ENCODE results near the gene OR1E2.
A peak's percentile ranks its signal among the peaks of the same experiment; 100 is the strongest.
"Not testable (repeated sequence)": the region's sequence is repeated elsewhere in the genome, so short reads cannot be mapped to it uniquely, and the experiment has no call there.

The OR1E2 gene

GRCh38 chr17:3440451-3440850 lies 6.8 kb upstream of the OR1E2 start:
- no peak for DNase-seq
- H3K27me3 Mint-ChIP-seq (ENCODE audit: low read depth, poor library complexity) = peaks cover 19% of the 10 kb centered on the region
- H3K9me3 Mint-ChIP-seq = peaks cover 3% of the 10 kb centered on the region
- H3K4me3 Mint-ChIP-seq = no peak overlapping the region
- no peaks in the 10 kb centered on the region for H3K4me1 Mint-ChIP-seq
- no peak overlapping the region for H3K27ac Mint-ChIP-seq
- H3K36me3 Mint-ChIP-seq (ENCODE audit: low read depth) = no peaks in the 10 kb centered on the region
- TF ChIP-seq CTCF (IDR thresholded peaks at IDR 0.05) = no peak

GRCh38 chr17:3438368-3438767 lies 4.7 kb upstream of the OR1E2 start:
- DNase-seq = no peak
- Mint-ChIP-seq H3K4me1 (no peaks in the 10 kb centered on the region), H3K36me3 (ENCODE audit: low read depth) (no peaks in the 10 kb centered on the region), H3K27me3 (ENCODE audit: low read depth, poor library complexity) (peaks cover 21% of the 10 kb centered on the region), H3K27ac (no peak overlapping the region), H3K4me3 (no peak overlapping the region), H3K9me3 (peaks cover 3% of the 10 kb centered on the region)
- TF ChIP-seq CTCF (IDR thresholded peaks at IDR 0.05) = no peak

- H3K4me3 Mint-ChIP-seq; H3K4me1 Mint-ChIP-seq; H3K27ac Mint-ChIP-seq; H3K36me3 Mint-ChIP-seq (ENCODE audit: low read depth): not testable (repeated sequence)
- Mint-ChIP-seq H3K27me3 (ENCODE audit: low read depth, poor library complexity) (peaks cover 14% of the 10 kb centered on the region), H3K9me3 (peaks cover 32% of the 10 kb centered on the region)
- DNase-seq = peak; percentile 58
These were observed 426 bp downstream of the OR1E2 start for GRCh38 chr17:3433215-3433614.

- Mint-ChIP-seq H3K27me3 (ENCODE audit: low read depth, poor library complexity) (no peaks in the 10 kb centered on the region), H3K4me3 (no peak overlapping the region), H3K27ac (no peak overlapping the region), H3K4me1 (no peaks in the 10 kb centered on the region), H3K9me3 (peaks cover 37% of the 10 kb centered on the region), H3K36me3 (ENCODE audit: low read depth) (no peaks in the 10 kb centered on the region)
- DNase-seq = no peak
- TF ChIP-seq CTCF (IDR thresholded peaks at IDR 0.05) = no peak
These were observed 15.4 kb downstream of the OR1E2 start for GRCh38 chr17:3418222-3418621.

- H3K36me3 Mint-ChIP-seq (ENCODE audit: low read depth) = no peaks in the 10 kb centered on the region
- no peak overlapping the region for H3K27ac Mint-ChIP-seq
- DNase-seq = no peak
- H3K4me3 Mint-ChIP-seq = no peak overlapping the region
- no peak for TF ChIP-seq CTCF (IDR thresholded peaks at IDR 0.05)
- peaks cover 46% of the 10 kb centered on the region for H3K9me3 Mint-ChIP-seq
- H3K4me1 Mint-ChIP-seq = no peaks in the 10 kb centered on the region
- no peaks in the 10 kb centered on the region for H3K27me3 Mint-ChIP-seq (ENCODE audit: low read depth, poor library complexity)
These were observed 18.0 kb downstream of the OR1E2 start for GRCh38 chr17:3415610-3416009.

- H3K9me3 Mint-ChIP-seq = peaks cover 55% of the 10 kb centered on the region
- H3K27me3 Mint-ChIP-seq (ENCODE audit: low read depth, poor library complexity); H3K4me1 Mint-ChIP-seq; H3K4me3 Mint-ChIP-seq; DNase-seq; H3K27ac Mint-ChIP-seq; H3K36me3 Mint-ChIP-seq (ENCODE audit: low read depth): not testable (repeated sequence)
These were observed 21.4 kb downstream of the OR1E2 start for GRCh38 chr17:3412216-3412615.

GRCh38 chr17:3411070-3411469 lies 22.6 kb downstream of the OR1E2 start, which contains the start of gene OR3A3:
Gene OR3A3, plus strand, starts transcription at chr17:3411370.
- Mint-ChIP-seq H3K36me3 (ENCODE audit: low read depth) (no peaks in the 10 kb centered on the region), H3K9me3 (peaks cover 65% of the 10 kb centered on the region), H3K27me3 (ENCODE audit: low read depth, poor library complexity) (no peaks in the 10 kb centered on the region), H3K4me1 (no peaks in the 10 kb centered on the region), H3K27ac (no peak within 1 kb of the TSS), H3K4me3 (no peak within 1 kb of the TSS)
- no peak for DNase-seq
- no peak for TF ChIP-seq CTCF (IDR thresholded peaks at IDR 0.05)

- not testable (repeated sequence) for DNase-seq; H3K27ac Mint-ChIP-seq; H3K4me3 Mint-ChIP-seq; H3K36me3 Mint-ChIP-seq (ENCODE audit: low read depth); H3K4me1 Mint-ChIP-seq; H3K27me3 Mint-ChIP-seq (ENCODE audit: low read depth, poor library complexity)
- peaks cover 67% of the 10 kb centered on the region for H3K9me3 Mint-ChIP-seq
These were observed 29.8 kb downstream of the OR1E2 start for GRCh38 chr17:3403856-3404255.

Measured in nephron progenitor cell (in vitro differentiated cells).